Measurements from ENCODE around the gene SH3GL1.

- TF ChIP-seq CTCF (conservative IDR thresholded peaks at IDR 0.05; ENCODE audit: low read depth in 2 of 2): 0 out of 4 replicates have a peak, but pooled peaks of 1 of the 2 experiments have one; percentile 2
- no peak for TF ChIP-seq EZH2 (IDR thresholded peaks at IDR 0.05; ENCODE audit: low read depth, unreplicated experiment)
- TF ChIP-seq EZH2phosphoT487 (IDR thresholded peaks at IDR 0.05; ENCODE audit: unreplicated experiment): no peak
- no peak for TF ChIP-seq CREB1 (CRISPR knock-in tag; IDR thresholded peaks at IDR 0.05; ENCODE audit: low read depth)
- no peak for TF ChIP-seq JUNB (IDR thresholded peaks at IDR 0.05; ENCODE audit: unreplicated experiment)
- TF ChIP-seq REST (IDR thresholded peaks at IDR 0.05; ENCODE audit: unreplicated experiment): no peak
- no peak for TF ChIP-seq POLR2AphosphoS5 (IDR thresholded peaks at IDR 0.05; ENCODE audit: low read depth)
These were observed 50.2 kb downstream of the SH3GL1 start for GRCh38 chr19:4350111-4350510.
